ENCODE measurements around the gene SLC12A8. TPM values are rescaled to one million over a fixed set of nuclear protein-coding genes. Genes with fewer than 3 reads are reported as not detected.

SLC12A8 gene
- total and polyA plus RNA-seq, 10 of the 15 experiments (the other 5 are each of a cell fraction or from before 2014, with no cell fraction given): 2.5 to 71.6 (median 50.1) TPM

DNA sequence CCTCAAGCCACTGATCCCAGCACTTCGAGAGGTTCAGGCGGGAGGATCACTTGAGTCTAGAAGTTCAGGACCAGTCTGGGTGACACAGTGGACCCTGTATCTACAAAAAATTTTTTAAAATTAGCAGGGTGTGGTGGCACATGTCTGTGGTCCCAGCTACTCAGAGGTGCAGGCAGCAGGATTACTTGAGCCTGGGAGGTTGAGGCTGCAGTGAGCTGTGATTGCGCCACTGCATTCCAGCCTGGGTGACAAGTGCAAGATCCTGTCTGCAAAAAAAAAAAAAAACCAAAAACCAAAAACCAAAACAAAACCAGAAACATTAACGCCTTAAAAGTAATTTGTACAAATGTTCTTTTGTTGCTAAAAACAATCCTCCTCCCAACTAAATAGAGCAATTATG lies 27.9 kb upstream of the SLC12A8 start:
- Histone ChIP-seq H3K36me3 (ENCODE audit: control insufficient read depth in 2 of 2, insufficient read depth in 2 of 2, low read length in 1 of 2) (peaks cover 0 to 2% of the 10 kb centered on the region in 2 experiments; a peak in 1 of 4 replicates), H3K4me2 (ENCODE audit: control insufficient read depth, insufficient read depth) (no peak overlapping the region), H2AFZ (ENCODE audit: control insufficient read depth, low read depth, low read length) (no peak overlapping the region), H3K9me3 (replicated peaks; ENCODE audit: control insufficient read depth, insufficient read depth, low read length) (no peaks in the 10 kb centered on the region), H3K27ac (ENCODE audit: control insufficient read depth, insufficient read depth) (no peak overlapping the region), H3K4me1 (ENCODE audit: control insufficient read depth, insufficient read depth, low read length) (no peaks in the 10 kb centered on the region), H3K4me3 (no peak overlapping the region), H4K20me1 (ENCODE audit: control insufficient read depth, insufficient read depth) (no peaks in the 10 kb centered on the region), H3K79me2 (ENCODE audit: control insufficient read depth, insufficient read depth, low read length) (no peaks in the 10 kb centered on the region), H3K27me3 (replicated peaks in 1 of 2; ENCODE audit: control insufficient read depth in 2 of 2, insufficient read depth in 2 of 2, low read length in 1 of 2) (no peaks in the 10 kb centered on the region), H3K9ac (ENCODE audit: control insufficient read depth, insufficient read depth, low read length) (no peak overlapping the region)
- RAD21 ChIA-PET (ENCODE audit: unreplicated experiment): interaction anchor here (0.7 kb wide), 1 partner anchor 275 kb away, joined by 3 read pairs; no protein-coding TSS in a partner anchor
- FAIRE-seq (no peak), DNase-seq (ENCODE audit: low read depth, low spot score) (no peak), ATAC-seq (no peak)
- 74% methylated on average over 4 of the region's 4 CpGs for WGBS (ENCODE audit: insufficient coverage, insufficient replicate concordance, low lambda C conversion rate, missing lambda C conversion rate)
- TF ChIP-seq ZBTB33 (IDR thresholded peaks at IDR 0.05) (no peak), SUPT20H (IDR thresholded peaks at IDR 0.05; ENCODE audit: borderline replicate concordance, control insufficient read depth, low read depth, low read length) (no peak), HCFC1 (IDR thresholded peaks at IDR 0.05; ENCODE audit: low read length) (no peak), CHD2 (IDR thresholded peaks at IDR 0.05; ENCODE audit: borderline replicate concordance, low read depth, low read length) (no peak)
- CTCF ChIA-PET: no interaction called here
- BruUV-seq (replicated peaks): no TSS peak
- in situ Hi-C loops (cut with MboI): no loop called here
- SMC1A ChIA-PET (ENCODE audit: uncharacterized antibody, unreplicated experiment): no interaction called here
- intact Hi-C loops (cut with micrococcal nuclease; ENCODE audit: unreplicated experiment): no loop called here
- POLR2A ChIA-PET: no interaction called here

- Histone ChIP-seq H3K4me3 (no peak overlapping the region), H2AFZ (ENCODE audit: control insufficient read depth, low read depth, low read length) (no peak overlapping the region), H3K27me3 (replicated peaks in 1 of 2; ENCODE audit: control insufficient read depth in 2 of 2, insufficient read depth in 2 of 2, low read length in 1 of 2) (no peaks in the 10 kb centered on the region), H3K27ac (ENCODE audit: control insufficient read depth, insufficient read depth) (no peak overlapping the region), H3K4me1 (ENCODE audit: control insufficient read depth, insufficient read depth, low read length) (no peaks in the 10 kb centered on the region), H4K20me1 (ENCODE audit: control insufficient read depth, insufficient read depth) (no peaks in the 10 kb centered on the region), H3K4me2 (ENCODE audit: control insufficient read depth, insufficient read depth) (no peak overlapping the region), H3K79me2 (ENCODE audit: control insufficient read depth, insufficient read depth, low read length) (no peaks in the 10 kb centered on the region), H3K9me3 (replicated peaks; ENCODE audit: control insufficient read depth, insufficient read depth, low read length) (no peaks in the 10 kb centered on the region), H3K36me3 (ENCODE audit: control insufficient read depth in 2 of 2, insufficient read depth in 2 of 2, low read length in 1 of 2) (0 out of 4 replicates have a peak, but pooled peaks cover 0 to 2% of the 10 kb centered on the region in 2 experiments), H3K9ac (ENCODE audit: control insufficient read depth, insufficient read depth, low read length) (no peak overlapping the region)
- no peak for FAIRE-seq
- WGBS (ENCODE audit: insufficient coverage, insufficient replicate concordance, low lambda C conversion rate, missing lambda C conversion rate): 72% methylated on average over 3 of the region's 3 CpGs
- POLR2A ChIA-PET: no interaction called here
- BruUV-seq (replicated peaks): no TSS peak
- TF ChIP-seq SMAD5 (IDR thresholded peaks at IDR 0.05; ENCODE audit: low read depth) (no peak), ZNF24 (IDR thresholded peaks at IDR 0.05) (no peak), ZNF384 (IDR thresholded peaks at IDR 0.05; ENCODE audit: borderline replicate concordance, low read depth, low read length) (no peak), BHLHE40 (IDR thresholded peaks at IDR 0.05; ENCODE audit: borderline replicate concordance in 1 of 2, low read depth in 2 of 2, low read length in 1 of 2) (no peak)
- SMC1A ChIA-PET (ENCODE audit: uncharacterized antibody, unreplicated experiment): no interaction called here
- DNase-seq (ENCODE audit: low read depth, low spot score): no peak
- ATAC-seq: no peak
- CTCF ChIA-PET: no interaction called here
- intact Hi-C loops (cut with micrococcal nuclease; ENCODE audit: unreplicated experiment): no loop called here
- in situ Hi-C loops (cut with MboI): no loop called here
- RAD21 ChIA-PET (ENCODE audit: unreplicated experiment): no interaction called here
Observed at GRCh38 chr3:125239266-125239665, 26.7 kb upstream of the SLC12A8 start.
